ENCODE data around the gene DNAJC7.

Gene DNAJC7

GRCh38 chr17:42002792-42003301, 14.4 kb downstream of the DNAJC7 start:
- Histone ChIP-seq H3K4me1 (ENCODE audit: low read length) (peaks cover 34% of the 10 kb centered on the region), H3K4me2 (ENCODE audit: low read depth, low read length) (peak overlapping the region; percentile 27; the same call in 1 of the 2 replicates), H3K4me3 (ENCODE audit: low read length) (no peak overlapping the region), H3K27ac (ENCODE audit: low read length) (peak overlapping the region; percentile 4; the same call in 1 of the 2 replicates), H3F3A (ENCODE audit: insufficient read depth, low read length) (peaks cover 8% of the 10 kb centered on the region), H3K79me2 (ENCODE audit: low read length) (peaks cover 86% of the 10 kb centered on the region), H3K9ac (ENCODE audit: low read length) (no peak overlapping the region), H3K9me2 (replicated peaks; ENCODE audit: insufficient read depth, low read length) (no peaks in the 10 kb centered on the region), H3K36me3 (replicated peaks; ENCODE audit: insufficient read depth, low read length) (peaks cover 3% of the 10 kb centered on the region; the same call in 1 of the 2 replicates), H3K27me3 (replicated peaks; ENCODE audit: insufficient read depth, low read length) (no peaks in the 10 kb centered on the region), H4K20me1 (ENCODE audit: insufficient read depth, low read length) (peaks cover 9% of the 10 kb centered on the region; the same call in 1 of the 2 replicates), H2AFZ (ENCODE audit: low read length) (no peak overlapping the region), H3K9me3 (replicated peaks; ENCODE audit: insufficient read depth, low read length) (no peaks in the 10 kb centered on the region)
- no peak for DNase-seq
- TF ChIP-seq CTCF (IDR thresholded peaks at IDR 0.05; ENCODE audit: low read length) = no peak
- TF ChIP-seq EZH2phosphoT487 (IDR thresholded peaks at IDR 0.05; ENCODE audit: low read length) = no peak
- TF ChIP-seq EZH2 (optimal IDR thresholded peaks at IDR 0.05; ENCODE audit: low read depth, low read length) = no peak

- peaks cover 84% of the 10 kb centered on the region for H3K79me2 ChIP-seq (ENCODE audit: low read length)
- TF ChIP-seq EZH2 (optimal IDR thresholded peaks at IDR 0.05; ENCODE audit: low read depth, low read length) (no peak), EZH2phosphoT487 (IDR thresholded peaks at IDR 0.05; ENCODE audit: low read length) (no peak), CTCF (IDR thresholded peaks at IDR 0.05; ENCODE audit: low read length) (no peak)
- peak; percentile 58 for DNase-seq
- no peaks in the 10 kb centered on the region for H3K9me2 ChIP-seq (replicated peaks; ENCODE audit: insufficient read depth, low read length)
- H4K20me1 ChIP-seq (ENCODE audit: insufficient read depth, low read length) = peaks cover 9% of the 10 kb centered on the region; the same call in 1 of the 2 replicates
- H3K9ac ChIP-seq (ENCODE audit: low read length) = no peak overlapping the region
- H3K36me3 ChIP-seq (replicated peaks; ENCODE audit: insufficient read depth, low read length) = peaks cover 3% of the 10 kb centered on the region; the same call in 1 of the 2 replicates
- peak overlapping the region; percentile 13; the same call in 1 of the 2 replicates for H3K27ac ChIP-seq (ENCODE audit: low read length)
- H3K4me2 ChIP-seq (ENCODE audit: low read depth, low read length) = peak overlapping the region; percentile 27; the same call in 1 of the 2 replicates
- peaks cover 40% of the 10 kb centered on the region for H3K4me1 ChIP-seq (ENCODE audit: low read length)
- no peak overlapping the region for H2AFZ ChIP-seq (ENCODE audit: low read length)
- H3K9me3 ChIP-seq (replicated peaks; ENCODE audit: insufficient read depth, low read length) = no peaks in the 10 kb centered on the region
- H3K4me3 ChIP-seq (ENCODE audit: low read length) = no peak overlapping the region
- no peaks in the 10 kb centered on the region for H3K27me3 ChIP-seq (replicated peaks; ENCODE audit: insufficient read depth, low read length)
- peaks cover 13% of the 10 kb centered on the region for H3F3A ChIP-seq (ENCODE audit: insufficient read depth, low read length)
These were observed 15.0 kb downstream of the DNAJC7 start for GRCh38 chr17:42002175-42002791.

- peaks cover 3% of the 10 kb centered on the region; the same call in 1 of the 2 replicates for H3K36me3 ChIP-seq (replicated peaks; ENCODE audit: insufficient read depth, low read length)
- no peak for DNase-seq
- H3K9me2 ChIP-seq (replicated peaks; ENCODE audit: insufficient read depth, low read length) = no peaks in the 10 kb centered on the region
- H3K9ac ChIP-seq (ENCODE audit: low read length) = no peak overlapping the region
- peaks cover 19% of the 10 kb centered on the region for H3F3A ChIP-seq (ENCODE audit: insufficient read depth, low read length)
- no peak overlapping the region for H3K4me3 ChIP-seq (ENCODE audit: low read length)
- no peak for TF ChIP-seq EZH2 (optimal IDR thresholded peaks at IDR 0.05; ENCODE audit: low read depth, low read length)
- peaks cover 9% of the 10 kb centered on the region; the same call in 1 of the 2 replicates for H4K20me1 ChIP-seq (ENCODE audit: insufficient read depth, low read length)
- no peaks in the 10 kb centered on the region for H3K9me3 ChIP-seq (replicated peaks; ENCODE audit: insufficient read depth, low read length)
- H3K4me1 ChIP-seq (ENCODE audit: low read length) = peaks cover 45% of the 10 kb centered on the region
- peaks cover 78% of the 10 kb centered on the region for H3K79me2 ChIP-seq (ENCODE audit: low read length)
- peak overlapping the region; percentile 13; the same call in 1 of the 2 replicates for H3K27ac ChIP-seq (ENCODE audit: low read length)
- H3K27me3 ChIP-seq (replicated peaks; ENCODE audit: insufficient read depth, low read length) = no peaks in the 10 kb centered on the region
- no peak overlapping the region for H2AFZ ChIP-seq (ENCODE audit: low read length)
- H3K4me2 ChIP-seq (ENCODE audit: low read depth, low read length) = peak overlapping the region; percentile 27; the same call in 1 of the 2 replicates
These were observed 15.5 kb downstream of the DNAJC7 start for GRCh38 chr17:42001729-42002128.
